ENCODE measurements around the gene PNLDC1.

PNLDC1 gene, protein sequence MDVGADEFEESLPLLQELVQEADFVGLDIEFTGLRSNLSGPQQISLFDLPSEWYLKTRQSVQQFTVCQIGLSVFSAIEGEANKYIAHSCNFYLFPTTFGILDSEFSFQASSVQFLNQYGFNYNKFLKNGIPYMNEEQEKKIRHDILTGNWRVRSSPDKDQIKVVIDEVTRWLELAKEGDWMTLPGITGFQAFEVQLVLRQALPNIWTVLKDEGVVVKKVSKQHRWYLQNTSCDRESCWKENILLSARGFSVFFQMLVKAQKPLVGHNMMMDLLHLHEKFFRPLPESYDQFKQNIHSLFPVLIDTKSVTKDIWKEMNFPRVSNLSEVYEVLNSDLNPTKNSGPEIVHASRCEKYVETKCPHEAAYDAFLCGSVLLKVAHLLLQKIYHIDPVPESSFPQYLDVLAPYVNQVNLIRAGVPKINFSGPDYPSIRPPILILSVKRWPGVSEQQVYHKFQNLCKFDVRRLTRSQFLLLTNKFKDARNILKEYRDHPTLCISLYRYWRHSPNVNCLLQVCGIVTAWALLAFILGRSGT

GRCh38 chr6:159800141-159800865 is at the start of gene PNLDC1:
PNLDC1 (plus strand) TSS chr6:159800276; CDS start chr6:159800308, 32 bp downstream.
- ATAC-seq: no peak
- DNase-seq: no peak

DNA sequence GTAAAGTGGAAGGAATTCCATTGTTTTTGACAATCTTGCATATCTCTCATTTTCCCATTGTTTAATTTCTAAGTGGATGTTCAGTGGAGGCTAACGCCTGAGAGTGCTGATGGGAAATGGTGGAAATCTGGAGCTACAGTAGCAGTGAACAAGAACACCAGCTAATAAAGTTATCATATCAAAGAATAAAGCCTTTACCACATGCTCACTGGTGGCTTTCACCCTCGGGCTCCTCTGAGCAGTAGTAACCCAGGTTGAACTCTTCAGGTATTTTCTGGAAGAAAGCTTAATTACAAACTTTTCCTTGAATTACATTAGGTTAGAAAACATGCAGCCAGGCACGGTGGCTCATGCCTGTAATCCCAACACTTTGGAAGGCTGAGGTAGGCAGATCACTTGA is 48.6 kb upstream of the PNLDC1 start:
- DNase-seq (no peak), ATAC-seq (no peak)

DNA sequence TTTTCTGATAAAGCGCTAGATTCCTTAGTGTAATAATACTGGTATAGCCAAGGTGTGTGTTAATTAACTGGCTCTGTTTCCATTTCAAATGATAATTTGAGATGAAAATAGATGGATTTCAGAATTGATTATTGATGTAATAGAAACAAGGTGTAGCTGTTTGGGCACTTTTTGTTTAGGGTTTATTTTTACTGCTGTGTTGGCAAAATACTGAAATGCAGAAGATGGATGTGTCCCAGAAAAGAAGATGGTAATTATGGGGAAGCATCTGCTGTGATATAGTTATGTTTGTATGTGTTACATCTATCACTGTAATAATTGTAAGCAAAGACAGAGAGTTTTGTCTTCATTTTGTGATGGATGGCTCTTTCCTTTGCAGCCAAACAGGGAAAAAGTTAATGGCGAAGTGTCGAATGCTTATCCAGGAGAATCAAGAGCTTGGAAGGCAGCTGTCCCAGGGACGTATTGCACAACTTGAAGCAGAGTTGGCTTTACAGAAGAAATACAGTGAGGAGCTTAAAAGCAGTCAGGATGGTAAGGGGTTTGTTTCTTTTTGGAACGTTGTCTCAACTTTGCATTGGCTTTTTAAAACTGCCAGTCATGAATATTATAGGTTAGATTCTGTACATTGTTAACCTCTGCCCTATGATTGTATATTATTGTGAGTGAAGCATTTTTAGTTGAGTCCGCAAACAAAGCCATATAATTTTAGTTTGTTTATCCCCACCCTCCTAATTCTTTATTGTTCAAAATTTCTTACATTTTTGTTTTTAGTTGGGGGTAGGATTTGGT is 46.8 kb upstream of the PNLDC1 start:
- DNase-seq: no peak
- no peak for ATAC-seq

DNA sequence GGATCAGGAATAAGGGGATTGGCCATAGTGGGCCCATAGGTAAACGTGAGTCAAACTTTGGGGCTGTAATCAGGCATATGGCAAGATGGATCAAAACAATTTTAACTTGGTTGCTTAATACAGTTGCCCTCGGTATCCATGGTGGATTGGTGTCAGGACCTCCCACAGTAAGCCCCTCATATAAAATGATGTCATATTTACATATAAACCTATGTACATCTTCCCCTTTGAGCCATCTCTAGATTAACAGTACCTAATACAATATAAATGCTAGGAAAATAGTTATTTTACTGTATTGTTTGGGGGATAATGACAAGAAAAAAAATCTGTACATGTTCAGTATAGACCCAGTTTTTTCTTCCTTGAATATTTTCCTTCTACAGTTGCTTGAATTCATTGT is 45.7 kb upstream of the PNLDC1 start:
- ATAC-seq (no peak), DNase-seq (no peak)

DNA sequence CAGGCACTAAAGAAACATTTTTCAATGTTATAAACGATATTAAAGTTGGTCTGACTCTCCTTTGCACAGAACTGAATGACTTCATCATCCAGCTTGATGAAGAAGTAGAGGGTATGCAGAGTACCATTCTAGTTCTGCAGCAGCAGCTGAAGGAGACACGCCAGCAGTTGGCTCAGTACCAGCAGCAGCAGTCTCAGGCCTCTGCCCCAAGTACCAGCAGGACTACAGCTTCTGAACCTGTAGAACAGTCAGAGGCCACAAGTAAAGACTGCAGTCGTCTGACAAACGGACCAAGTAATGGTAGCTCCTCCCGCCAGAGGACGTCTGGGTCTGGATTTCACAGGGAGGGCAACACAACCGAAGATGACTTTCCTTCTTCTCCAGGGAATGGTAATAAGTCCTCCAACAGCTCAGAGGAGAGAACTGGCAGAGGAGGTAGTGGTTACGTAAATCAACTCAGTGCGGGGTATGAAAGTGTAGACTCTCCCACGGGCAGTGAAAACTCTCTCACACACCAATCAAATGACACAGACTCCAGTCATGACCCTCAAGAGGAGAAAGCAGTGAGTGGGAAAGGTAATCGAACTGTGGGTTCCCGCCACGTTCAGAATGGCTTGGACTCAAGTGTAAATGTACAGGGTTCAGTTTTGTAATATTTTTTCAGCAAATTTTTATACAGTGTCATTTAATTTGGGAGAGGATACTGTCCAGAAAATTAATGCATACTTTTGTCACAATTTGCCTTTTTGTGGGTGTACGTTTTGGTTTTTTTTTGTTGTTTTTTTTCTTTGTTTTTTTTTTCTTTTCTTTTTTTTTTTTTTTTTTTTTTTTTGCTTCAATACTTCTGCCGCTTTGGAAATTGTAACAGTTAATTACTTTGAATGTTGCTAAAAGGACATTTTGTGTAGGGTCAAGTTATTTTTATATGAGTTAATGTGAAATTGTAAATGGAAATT is 44.8 kb upstream of the PNLDC1 start:
- ATAC-seq (peak; percentile 20), DNase-seq (no peak)

GRCh38 chr6:159756508-159756907 is 43.6 kb upstream of the PNLDC1 start:
- ATAC-seq: no peak

GRCh38 chr6:159758031-159759001 is 41.8 kb upstream of the PNLDC1 start:
- no peak for ATAC-seq

More at GRCh38 chr6:159756508-159756907, 43.6 kb upstream of the PNLDC1 start:
- DNase-seq: no peak

DNA sequence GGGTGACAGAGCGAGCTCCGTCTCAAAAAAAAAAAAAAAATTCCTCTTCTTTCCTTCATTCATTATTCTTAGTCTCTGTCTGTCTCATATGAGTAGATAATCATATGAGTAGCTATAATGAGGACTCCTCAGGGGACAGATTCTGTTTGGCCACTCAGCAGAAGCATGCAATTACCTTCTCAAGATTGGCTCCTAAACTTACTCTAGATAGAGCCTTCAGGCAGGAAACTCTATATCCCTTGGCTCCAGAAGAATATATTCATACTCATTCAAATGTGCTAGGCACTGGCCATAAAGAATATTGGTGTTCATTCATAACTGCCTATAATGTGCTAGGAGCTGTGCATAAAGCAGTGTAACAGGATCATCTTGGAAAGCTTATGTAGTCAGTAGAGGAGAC is 40.4 kb upstream of the PNLDC1 start:
- no peak for ATAC-seq

More at GRCh38 chr6:159758031-159759001, 41.8 kb upstream of the PNLDC1 start:
- no peak for DNase-seq

DNA sequence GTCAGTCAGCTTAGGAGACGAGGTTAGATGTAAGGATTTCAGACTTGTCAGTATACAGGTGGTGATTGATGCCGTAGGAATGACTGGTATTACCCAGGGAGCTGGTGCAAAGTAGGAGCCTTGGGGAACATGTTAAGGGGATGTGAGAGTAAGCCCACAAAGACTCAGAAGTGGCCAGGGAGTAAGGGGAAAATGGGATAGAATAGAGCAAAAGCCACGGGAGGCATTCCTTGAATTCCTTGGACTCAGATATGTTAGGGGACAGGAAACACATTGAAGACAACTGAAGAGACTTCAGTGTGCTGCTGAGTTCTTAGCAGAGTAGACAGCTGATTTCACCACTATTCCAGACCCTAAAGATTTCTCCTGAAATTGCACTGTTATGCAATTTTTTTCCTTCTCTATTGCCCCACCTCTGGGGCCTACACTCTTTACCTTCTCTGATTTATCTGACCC is 39.4 kb upstream of the PNLDC1 start:
- ATAC-seq: no peak
- DNase-seq: no peak

More for the DNA sequence above, 40.4 kb upstream of the PNLDC1 start:
- no peak for DNase-seq

DNA sequence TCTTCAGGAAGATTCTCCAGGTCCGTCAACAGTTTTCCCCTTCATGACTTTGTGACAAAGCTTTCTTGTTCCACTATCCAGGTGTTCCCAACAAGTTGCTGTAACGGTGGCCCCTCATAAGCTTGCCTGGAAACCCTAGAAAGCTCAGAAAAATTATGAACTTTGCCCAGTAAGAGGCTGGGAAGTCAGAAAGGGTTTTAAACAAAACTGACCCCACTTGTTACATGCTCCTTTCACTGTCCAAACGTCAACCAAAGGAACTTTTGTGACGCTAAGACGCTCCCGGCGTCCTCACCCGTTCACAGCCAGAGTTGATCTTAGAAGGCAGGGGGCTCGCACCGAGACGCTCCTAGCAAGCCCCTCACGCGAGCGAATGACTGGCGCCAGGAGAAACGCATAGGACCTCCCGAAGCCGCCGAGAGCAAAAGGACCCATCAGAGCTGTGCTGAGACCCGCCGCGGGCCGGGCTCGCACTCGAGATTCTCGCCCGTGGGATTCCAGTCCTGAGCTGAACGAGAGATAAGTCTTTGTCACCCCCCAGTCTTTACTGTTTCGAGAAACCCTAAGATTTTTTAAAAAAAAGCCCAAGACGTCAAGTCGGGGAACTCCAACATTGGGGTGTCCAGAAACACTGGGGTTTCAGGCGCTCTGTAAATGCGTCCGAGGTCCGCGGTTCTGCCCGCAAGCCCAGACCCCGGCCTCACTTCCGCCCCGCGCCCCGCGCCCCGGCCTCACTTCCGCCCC is 38.8 kb upstream of the PNLDC1 start:
- DNase-seq (peak; percentile 37), ATAC-seq (peak; percentile 2)

DNA sequence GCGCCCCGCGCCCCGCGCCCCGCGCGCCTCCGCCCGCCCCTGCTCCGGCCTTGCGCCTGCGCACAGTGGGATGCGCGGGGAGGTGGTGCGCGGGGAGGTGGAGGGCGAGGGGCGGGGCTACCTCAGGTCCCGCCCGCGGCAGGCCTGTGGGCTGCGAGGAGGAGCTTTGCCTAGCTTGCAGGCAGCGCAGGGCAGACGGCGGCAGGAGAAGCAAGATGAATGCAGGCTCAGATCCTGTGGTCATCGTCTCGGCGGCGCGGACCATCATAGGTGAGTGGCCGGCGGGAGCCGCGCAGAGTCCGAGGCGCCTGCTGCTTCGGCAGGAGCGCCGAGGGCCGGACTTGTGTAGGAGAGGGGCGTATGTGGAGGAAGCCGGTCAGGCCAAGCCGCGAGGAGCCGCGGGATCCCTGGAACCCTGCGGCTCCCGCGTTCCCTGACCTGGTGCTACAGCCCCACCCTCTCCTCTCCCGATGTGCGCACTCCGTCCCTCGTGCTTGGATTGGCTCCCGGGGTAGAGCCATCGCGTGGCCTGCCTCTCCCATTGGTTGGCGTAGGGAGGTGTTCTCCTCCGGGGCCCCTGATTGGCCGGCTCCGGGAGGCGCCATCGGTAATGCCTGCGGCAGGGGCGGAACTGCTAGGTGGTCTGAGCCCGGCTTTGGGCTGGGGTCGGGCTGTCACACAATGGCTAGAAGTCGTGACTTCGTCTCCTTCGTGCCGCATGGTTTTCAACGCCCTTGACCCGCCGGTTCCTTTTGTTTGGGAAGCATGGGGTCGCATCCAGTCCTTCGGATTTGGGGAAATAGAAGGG is 38.0 kb upstream of the PNLDC1 start, which contains the start of gene ACAT2:
TSS of gene ACAT2 (plus strand) at position 173 of the 808 bp plus-strand sequence. CDS start at position 216, 43 bp downstream.
- peak; percentile 92 for DNase-seq
- ATAC-seq: peak; percentile 99

DNA sequence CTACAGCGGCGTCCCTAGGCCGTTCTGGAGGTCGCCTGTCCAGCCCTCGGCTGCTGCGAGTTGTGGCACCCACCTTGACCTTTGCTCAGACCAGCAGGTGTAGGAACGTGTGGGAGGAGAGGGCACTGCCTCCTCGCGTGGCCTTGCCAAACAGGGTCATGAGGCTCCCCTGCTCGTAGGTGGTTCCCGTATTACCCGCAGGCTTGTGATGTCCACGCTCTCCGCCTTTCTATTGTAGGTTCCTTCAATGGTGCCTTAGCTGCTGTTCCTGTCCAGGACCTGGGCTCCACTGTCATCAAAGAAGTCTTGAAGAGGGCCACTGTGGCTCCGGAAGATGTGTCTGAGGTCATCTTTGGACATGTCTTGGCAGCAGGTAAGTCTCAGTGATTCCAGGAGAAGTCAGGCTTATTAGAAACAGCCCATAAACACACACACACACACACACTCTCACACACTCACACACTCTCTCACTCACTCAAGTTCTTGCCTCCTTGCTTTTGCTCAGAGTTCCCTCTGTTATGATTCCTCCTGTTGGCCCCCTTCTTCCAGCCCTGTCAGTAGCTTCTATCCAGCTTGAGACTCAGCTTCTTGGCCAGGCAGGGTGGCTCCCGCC is 37.3 kb upstream of the PNLDC1 start:
- DNase-seq (peak; percentile 31), ATAC-seq (no peak)

DNA sequence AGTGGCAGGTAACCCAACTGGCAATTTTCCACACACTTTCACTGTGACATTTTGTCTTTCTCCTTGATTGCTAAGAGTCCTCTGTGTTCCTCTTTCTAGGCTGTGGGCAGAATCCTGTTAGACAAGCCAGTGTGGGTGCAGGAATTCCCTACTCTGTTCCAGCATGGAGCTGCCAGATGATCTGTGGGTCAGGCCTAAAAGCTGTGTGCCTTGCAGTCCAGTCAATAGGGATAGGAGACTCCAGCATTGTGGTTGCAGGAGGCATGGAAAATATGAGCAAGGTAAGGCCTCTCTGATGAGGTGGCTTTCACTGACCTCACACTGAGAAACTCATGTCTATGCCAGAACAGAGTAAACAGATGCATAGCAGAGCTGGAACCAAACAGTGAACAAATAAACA is 33.2 kb upstream of the PNLDC1 start:
- no peak for DNase-seq
- ATAC-seq: no peak

DNA sequence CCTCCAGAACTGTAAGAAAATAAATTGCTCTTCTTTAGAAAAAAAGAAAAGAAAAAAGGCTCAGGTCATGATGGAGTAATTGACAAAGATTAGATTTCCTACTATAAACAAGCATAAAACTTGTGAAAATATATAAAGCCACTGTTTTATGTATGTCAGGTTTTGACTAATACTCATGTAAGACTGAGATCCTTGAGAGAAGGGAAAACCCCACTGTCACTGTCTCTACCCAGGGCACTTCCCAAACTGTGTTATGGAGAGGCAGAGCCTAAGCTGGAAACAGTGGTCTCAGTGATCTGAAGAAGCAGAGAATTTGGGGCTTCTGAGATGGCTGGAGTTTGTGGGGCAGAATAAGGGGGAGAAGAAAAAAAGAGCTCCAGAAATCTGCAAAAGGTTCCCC is 30.6 kb upstream of the PNLDC1 start:
- ATAC-seq: no peak
- no peak for DNase-seq

DNA sequence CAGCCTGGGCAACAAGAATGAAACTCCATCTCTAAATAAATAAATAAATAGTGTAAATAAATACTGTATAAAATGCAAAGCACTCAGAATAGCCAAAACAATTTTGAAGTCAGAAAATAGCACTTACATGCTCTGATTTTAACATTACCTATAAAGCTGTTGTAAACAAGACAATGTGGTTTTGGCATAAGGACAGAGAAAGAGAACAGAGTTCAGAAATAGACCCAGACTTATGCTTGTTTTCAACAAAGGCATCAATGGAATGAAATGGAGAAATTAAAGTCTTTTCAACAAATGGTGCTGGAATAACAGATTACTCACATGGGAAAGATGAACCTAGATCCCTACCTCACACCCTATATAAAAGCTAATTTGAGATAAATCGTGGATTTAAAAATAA is 27.9 kb upstream of the PNLDC1 start:
- DNase-seq (no peak), ATAC-seq (no peak)

DNA sequence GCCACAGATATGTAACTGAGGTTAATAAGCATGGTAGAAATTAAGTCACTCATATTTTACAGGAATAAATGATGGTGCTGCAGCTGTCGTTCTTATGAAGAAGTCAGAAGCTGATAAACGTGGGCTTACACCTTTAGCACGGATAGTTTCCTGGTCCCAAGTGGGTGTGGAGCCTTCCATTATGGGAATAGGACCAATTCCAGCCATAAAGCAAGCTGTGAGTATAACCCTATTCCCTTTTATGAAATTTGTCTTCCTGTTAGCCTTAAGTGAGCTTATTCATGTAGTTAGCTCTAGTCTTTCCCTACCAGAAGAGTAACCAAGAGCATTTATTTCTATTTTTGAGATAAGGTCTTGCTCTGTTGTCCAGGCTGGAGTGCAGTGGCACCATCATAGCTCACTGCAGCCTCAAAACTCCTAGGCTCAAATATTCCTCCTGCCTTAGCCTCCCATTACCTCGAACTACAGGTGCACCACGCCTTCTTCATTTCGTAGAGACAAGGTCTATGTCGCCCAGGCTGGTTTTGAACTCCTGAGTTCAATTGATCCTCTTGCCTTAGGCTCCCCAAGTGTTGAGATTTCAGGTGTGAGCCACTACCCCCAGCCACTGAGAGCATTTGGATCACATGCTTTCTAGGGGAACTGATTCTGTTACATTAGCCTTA is 22.7 kb upstream of the PNLDC1 start:
- no peak for DNase-seq
- ATAC-seq: no peak

DNA sequence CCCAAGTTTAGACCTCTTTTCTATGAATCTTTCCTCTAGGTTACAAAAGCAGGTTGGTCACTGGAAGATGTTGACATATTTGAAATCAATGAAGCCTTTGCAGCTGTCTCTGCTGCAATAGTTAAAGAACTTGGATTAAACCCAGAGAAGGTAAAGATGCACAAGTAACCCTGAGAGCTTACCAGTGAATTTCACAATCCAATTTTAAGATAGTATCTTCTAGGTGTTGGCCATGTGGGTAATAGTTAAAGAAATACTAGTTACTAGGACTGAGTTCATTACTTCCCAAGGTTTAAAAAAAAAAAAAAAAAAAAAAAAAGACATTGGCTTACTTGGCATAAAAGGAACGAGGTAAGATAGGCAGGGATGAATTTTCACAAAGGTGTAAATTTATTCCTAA is 21.9 kb upstream of the PNLDC1 start:
- no peak for DNase-seq
- no peak for ATAC-seq

Data from stimulated activated naive CD8-positive, alpha-beta T cell treated with anti-CD3 and anti-CD28 coated beads, Interleukin-15, Interleukin-2, amounts not matched to agents 100 U/mL and 50 U/mL, for 24 hours (primary cell).